K562 (cell line): Measurements from ENCODE around the gene FUNDC2. TPM values are rescaled to one million over a fixed set of nuclear protein-coding genes. Genes with fewer than 3 reads are reported as not detected.

ENCODE experiments used
- BHLHE40 ChIP-seq: IDR thresholded peaks from 2 replicates; pipeline ENCODE4 v1.6.1; 2011; ENCODE audit warnings: low read length, improper control_type of control experiment
- CBX1 ChIP-seq: sonication (generic); IDR thresholded peaks from 2 replicates; pipeline ENCODE4 v1.6.1; 2016; ENCODE audit warnings: antibody characterized with exemption, low read depth, mild to moderate bottlenecking
- CXXC5 ChIP-seq: fragments of 250-450 bp; sonication (Bioruptor Pico); IDR thresholded peaks from 2 replicates; pipeline ENCODE4 v1.8.0; 2022; ENCODE audit warnings: inconsistent platforms, mild to moderate bottlenecking, moderate library complexity
- FOXJ3 ChIP-seq: sonication (generic); formaldehyde crosslinking; IDR thresholded peaks from 2 replicates; pipeline ENCODE4 v1.4.0; 2020; ENCODE audit warnings: mild to moderate bottlenecking, missing genetic modification reagents
- FOXP4 ChIP-seq: sonication (generic); formaldehyde crosslinking; IDR thresholded peaks from 2 replicates; pipeline ENCODE4 v1.8.0; 2022; ENCODE audit warnings: mild to moderate bottlenecking, missing genetic modification reagents, borderline replicate concordance
- GABPA ChIP-seq: fragments of 200-800 bp; sonication (Bioruptor generic); conservative IDR thresholded peaks from 2 replicates; pipeline ENCODE4 v1.6.1; 2016; ENCODE audit warnings: low read depth, missing genetic modification characterization, missing compliant biosample characterization
- IRF2 ChIP-seq: sonication (generic); formaldehyde crosslinking; IDR thresholded peaks from 2 replicates; pipeline ENCODE4 v1.8.1; 2022; ENCODE audit warnings: mild to moderate bottlenecking, missing genetic modification reagents
- JUNB ChIP-seq: fragments of 450-650 bp; formaldehyde crosslinking; conservative IDR thresholded peaks from 2 replicates; pipeline ENCODE4 v1.4.0; 2020; ENCODE audit warnings: mild to moderate bottlenecking
- L3MBTL2 ChIP-seq: fragments of 450-650 bp; IDR thresholded peaks from 2 replicates; pipeline ENCODE4 v1.6.1; 2016; ENCODE audit warnings: mild to moderate bottlenecking, moderate library complexity
- NR4A1 ChIP-seq, 2 experiments: fragments of 250-450 bp in 1 of 2; fragments of 450-650 bp in 1 of 2; sonication (Bioruptor Pico) in 1 of 2; IDR thresholded peaks; 2 replicates each; pipeline versions ENCODE4 v1.4.0 to v1.6.1; 2016 to 2020; ENCODE audit warnings: mild to moderate bottlenecking in 2 of 2, missing compliant biosample characterization in 1 of 2, missing genetic modification characterization in 1 of 2, moderate library complexity in 1 of 2
- SPI1 ChIP-seq: IDR thresholded peaks from 2 replicates; pipeline ENCODE4 v1.6.1; 2011; ENCODE audit warnings: low read depth, low read length, control low read depth, borderline replicate concordance
- STAT6 ChIP-seq: sonication (generic); formaldehyde crosslinking; IDR thresholded peaks from 2 replicates; pipeline ENCODE4 v1.8.1; 2023; ENCODE audit warnings: mild to moderate bottlenecking, missing genetic modification reagents
- YY1 ChIP-seq, 3 experiments: IDR thresholded peaks; 2 replicates each; pipeline ENCODE4 v1.6.1; 2011; ENCODE audit warnings: low read length in 2 of 3, mild to moderate bottlenecking in 2 of 3, moderate library complexity in 2 of 3, borderline replicate concordance in 1 of 3, control low read depth in 1 of 3, low read depth in 1 of 3; ENCODE audit not compliant: insufficient read depth in 3 of 3, insufficient replicate concordance in 2 of 3, control insufficient read depth in 1 of 3, insufficient read length in 1 of 3; ENCODE audit errors: extremely low read depth in 1 of 3
- ZKSCAN8 ChIP-seq: fragments of 200-800 bp; sonication (Bioruptor generic); IDR thresholded peaks from 2 replicates; pipeline ENCODE4 v1.6.1; 2016; ENCODE audit warnings: missing genetic modification characterization, missing compliant biosample characterization
- ZNF316 ChIP-seq: fragments of 450-650 bp; IDR thresholded peaks from 2 replicates; pipeline ENCODE4 v1.6.1; 2016
- ZNF431 ChIP-seq: sonication (generic); formaldehyde crosslinking; IDR thresholded peaks from 2 replicates; pipeline ENCODE4 v1.8.0; 2022; ENCODE audit warnings: mild to moderate bottlenecking, missing genetic modification reagents
- ZNF764 ChIP-seq: fragments of 250-450 bp; sonication (Bioruptor Pico); IDR thresholded peaks from 2 replicates; pipeline ENCODE4 v1.4.0; 2020; ENCODE audit warnings: low read depth, mild to moderate bottlenecking, moderate library complexity
- polyA plus RNA-seq, 8 experiments: library from polyadenylated mRNA; depleted of rRNA in 4 of 8; stranded (reverse) in 5 of 8; unstranded in 3 of 8; fragments of >200 nt; fragmentation: Nextera tagmentation in 2 of 8; fragmentation: Illumina TruSeq in 1 of 8; extraction: Ambion mirVana in 2 of 8; extraction: Trizol in 1 of 8; gene quantifications; 2 replicates each; pipeline versions ENCODE4 v1.2.1 to v1.2.3, GENCODE V29; 2011 to 2014; ENCODE audit warnings: inconsistent platforms in 1 of 8, missing spikeins in 1 of 8
- total RNA-seq, 7 experiments: library from RNA; depleted of rRNA in 6 of 7; stranded (reverse); fragments of >200 nt in 6 of 7; fragmentation: Illumina TruSeq in 2 of 7; extraction: Trizol in 2 of 7; gene quantifications; 2 replicates each; pipeline versions ENCODE4 v1.2.1 to v1.2.3, GENCODE V29; 2011 to 2021; ENCODE audit warnings: low replicate concordance in 1 of 7
- TF ChIP-seq, protein P1 (sequence below): fragments of 450-650 bp; formaldehyde crosslinking; IDR thresholded peaks from 2 replicates; pipeline ENCODE4 v1.4.0; 2020; ENCODE audit warnings: mild to moderate bottlenecking
- TF ChIP-seq, protein P2 (sequence below): fragments of 250-450 bp; sonication (Bioruptor Pico); IDR thresholded peaks from 2 replicates; pipeline ENCODE4 v1.5.0; 2020; ENCODE audit warnings: mild to moderate bottlenecking, borderline replicate concordance

FUNDC2 gene
- total and polyA plus RNA-seq, 9 of the 15 experiments (the other 6 are each of a cell fraction or from before 2014, with no cell fraction given) = 50.6 to 235 (median 123) TPM

DNA sequence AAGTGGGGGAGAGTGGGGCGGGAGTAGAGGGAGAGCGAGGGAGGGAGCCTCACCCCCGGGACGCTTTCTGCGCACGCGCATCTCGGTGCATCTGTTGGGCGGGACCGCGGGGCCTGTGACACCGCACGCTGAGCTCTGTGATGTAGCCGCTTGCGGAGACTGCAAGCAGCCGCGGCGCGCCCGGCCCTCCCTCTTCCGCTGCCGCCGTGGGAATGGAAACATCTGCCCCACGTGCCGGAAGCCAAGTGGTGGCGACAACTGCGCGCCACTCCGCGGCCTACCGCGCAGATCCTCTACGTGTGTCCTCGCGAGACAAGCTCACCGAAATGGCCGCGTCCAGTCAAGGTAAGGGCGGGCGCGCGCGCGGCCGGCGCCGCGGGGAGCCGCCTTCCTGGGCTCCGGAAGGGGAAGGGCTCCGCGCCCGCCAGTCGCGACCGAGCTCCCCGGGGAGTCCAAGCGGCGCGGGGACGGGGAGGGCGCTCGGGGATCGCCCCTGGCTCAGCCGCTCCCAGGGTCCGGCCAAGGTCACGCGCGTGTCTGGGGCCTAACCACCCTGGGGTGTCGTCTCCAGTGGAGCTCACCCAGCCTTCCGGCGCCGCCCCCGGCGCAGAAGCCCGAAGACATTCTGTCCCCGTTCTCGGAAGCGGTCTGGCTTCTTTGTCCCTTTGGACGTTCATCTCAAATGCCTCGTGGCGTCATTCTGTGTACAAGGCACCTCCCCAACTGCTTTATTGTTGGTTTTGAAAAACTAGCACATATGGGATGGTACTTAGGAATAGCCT is at the start of gene FUNDC2 (continued):
- TF ChIP-seq STAT6 (CRISPR knock-in tag) (no peak), YY1 (IDR thresholded peaks at IDR 0.05; ENCODE audit: borderline replicate concordance in 1 of 3, control insufficient read depth in 1 of 3, extremely low read depth in 1 of 3, insufficient read depth in 3 of 3, insufficient read length in 1 of 3, insufficient replicate concordance in 2 of 3, low read depth in 1 of 3, low read length in 2 of 3) (peak; percentile 42 to 87 (median 87)), JUNB (CRISPR knock-in tag) (no peak), NR4A1 (CRISPR knock-in tag; IDR thresholded peaks at IDR 0.05) (no peak), NR4A1 (tag; IDR thresholded peaks at IDR 0.05) (no peak), FOXJ3 (CRISPR knock-in tag) (no peak), IRF2 (no peak), GABPA (tag) (peak; percentile 91), CBX1 (peak; percentile 54; the same call in 1 of the 2 replicates), SPI1 (no peak), FOXP4 (no peak), CXXC5 (CRISPR knock-in tag) (peak; percentile 91), L3MBTL2 (peak; percentile 94), ZKSCAN8 (CRISPR knock-in tag) (no peak), ZNF764 (no peak), BHLHE40 (peak; percentile 84), ZNF316 (no peak), ZNF431 (CRISPR knock-in tag) (no peak)
- TF ChIP-seq, protein P1, sequence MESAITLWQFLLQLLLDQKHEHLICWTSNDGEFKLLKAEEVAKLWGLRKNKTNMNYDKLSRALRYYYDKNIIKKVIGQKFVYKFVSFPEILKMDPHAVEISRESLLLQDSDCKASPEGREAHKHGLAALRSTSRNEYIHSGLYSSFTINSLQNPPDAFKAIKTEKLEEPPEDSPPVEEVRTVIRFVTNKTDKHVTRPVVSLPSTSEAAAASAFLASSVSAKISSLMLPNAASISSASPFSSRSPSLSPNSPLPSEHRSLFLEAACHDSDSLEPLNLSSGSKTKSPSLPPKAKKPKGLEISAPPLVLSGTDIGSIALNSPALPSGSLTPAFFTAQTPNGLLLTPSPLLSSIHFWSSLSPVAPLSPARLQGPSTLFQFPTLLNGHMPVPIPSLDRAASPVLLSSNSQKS (CRISPR knock-in tag) = no peak
- TF ChIP-seq, protein P2, sequence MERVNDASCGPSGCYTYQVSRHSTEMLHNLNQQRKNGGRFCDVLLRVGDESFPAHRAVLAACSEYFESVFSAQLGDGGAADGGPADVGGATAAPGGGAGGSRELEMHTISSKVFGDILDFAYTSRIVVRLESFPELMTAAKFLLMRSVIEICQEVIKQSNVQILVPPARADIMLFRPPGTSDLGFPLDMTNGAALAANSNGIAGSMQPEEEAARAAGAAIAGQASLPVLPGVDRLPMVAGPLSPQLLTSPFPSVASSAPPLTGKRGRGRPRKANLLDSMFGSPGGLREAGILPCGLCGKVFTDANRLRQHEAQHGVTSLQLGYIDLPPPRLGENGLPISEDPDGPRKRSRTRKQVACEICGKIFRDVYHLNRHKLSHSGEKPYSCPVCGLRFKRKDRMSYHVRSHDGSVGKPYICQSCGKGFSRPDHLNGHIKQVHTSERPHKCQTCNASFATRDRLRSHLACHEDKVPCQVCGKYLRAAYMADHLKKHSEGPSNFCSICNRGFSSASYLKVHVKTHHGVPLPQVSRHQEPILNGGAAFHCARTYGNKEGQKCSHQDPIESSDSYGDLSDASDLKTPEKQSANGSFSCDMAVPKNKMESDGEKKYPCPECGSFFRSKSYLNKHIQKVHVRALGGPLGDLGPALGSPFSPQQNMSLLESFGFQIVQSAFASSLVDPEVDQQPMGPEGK (CRISPR knock-in tag) = no peak
